HEK293 (cell line): ENCODE results near the gene PPP5C.

ENCODE experiments used
- CTCF ChIA-PET: fragments of 350-600 bp; formaldehyde crosslinking; extraction: SDS; loops from one replicate; lab custom pipeline; 2021; ENCODE audit warnings: antibody characterized with exemption; lab: Yijun Ruan, JAX
- POLR2A ChIA-PET: fragments of 300-600 bp; formaldehyde crosslinking; extraction: SDS; loops from one replicate; lab custom pipeline; 2020; ENCODE audit warnings: antibody characterized with exemption, inconsistent platforms; lab: Yijun Ruan, JAX
- H3K27ac ChIP-seq: fragments of 200-500 bp; sonication (Bioruptor generic); 2 replicates; pipeline ENCODE4 v1.5.1; 2014; ENCODE audit warnings: low read depth, low read length, control low read depth, inconsistent platforms; ENCODE audit errors: extremely low read depth
- H3K36me3 ChIP-seq, 2 experiments: fragments of 200-500 bp in 1 of 2; sonication (Bioruptor generic) in 1 of 2; 1 replicate in 1 of 2; 2 replicates in 1 of 2; pipeline ENCODE4 v1.5.1; 2014 to 2017; ENCODE audit warnings: inconsistent platforms in 2 of 2, low read length in 2 of 2; ENCODE audit not compliant: control insufficient read depth in 2 of 2, insufficient read depth in 1 of 2
- H3K4me1 ChIP-seq: fragments of 200-500 bp; sonication (Bioruptor generic); 2 replicates; pipeline ENCODE4 v1.5.1; 2014; ENCODE audit warnings: mild to moderate bottlenecking, low read length, inconsistent platforms; ENCODE audit not compliant: control insufficient read depth, insufficient read depth
- H3K4me3 ChIP-seq: 2 replicates; pipeline ENCODE4 v1.5.1; 2011; ENCODE audit warnings: low read depth, mild to moderate bottlenecking, control low read depth, low read length, moderate library complexity
- H3K9me3 ChIP-seq: fragments of 200-500 bp; sonication (Bioruptor generic); 2 replicates; pipeline ENCODE4 v1.5.1; 2014; ENCODE audit warnings: low read depth, low read length, inconsistent platforms; ENCODE audit not compliant: control insufficient read depth, insufficient read depth
- BCL11B ChIP-seq: fragments of 450-650 bp; formaldehyde crosslinking; IDR thresholded peaks from 2 replicates; pipeline ENCODE4 v1.5.1; 2016; ENCODE audit warnings: low read depth, missing biosample characterization, missing genetic modification characterization
- EGR2 ChIP-seq: fragments of 450-650 bp; formaldehyde crosslinking; IDR thresholded peaks from 2 replicates; pipeline ENCODE4 v1.5.1; 2016; ENCODE audit warnings: low read depth, missing biosample characterization, missing genetic modification characterization
- GLIS1 ChIP-seq: fragments of 450-650 bp; formaldehyde crosslinking; IDR thresholded peaks from 2 replicates; pipeline ENCODE4 v1.5.1; 2016; ENCODE audit warnings: missing biosample characterization, missing genetic modification characterization
- KLF1 ChIP-seq: fragments of 450-650 bp; formaldehyde crosslinking; IDR thresholded peaks from 2 replicates; pipeline ENCODE4 v1.5.1; 2016; ENCODE audit warnings: missing biosample characterization, missing genetic modification characterization
- KLF10 ChIP-seq: fragments of 450-650 bp; IDR thresholded peaks from 2 replicates; pipeline ENCODE4 v1.5.1; 2018; ENCODE audit warnings: missing biosample characterization, mild to moderate bottlenecking, missing genetic modification characterization
- KLF9 ChIP-seq: fragments of 450-650 bp; formaldehyde crosslinking; IDR thresholded peaks from 2 replicates; pipeline ENCODE4 v1.5.1; 2016; ENCODE audit warnings: missing biosample characterization, missing genetic modification characterization, low read depth
- OSR2 ChIP-seq: fragments of 450-650 bp; formaldehyde crosslinking; IDR thresholded peaks from 2 replicates; pipeline ENCODE4 v1.5.1; 2016; ENCODE audit warnings: missing biosample characterization, missing genetic modification characterization
- SETDB1 ChIP-seq: IDR thresholded peaks from one replicate; pipeline ENCODE4 v1.6.1; 2017; ENCODE audit warnings: mild to moderate bottlenecking, low read length, moderate library complexity, mixed read lengths; ENCODE audit not compliant: insufficient read length
- SP2 ChIP-seq: fragments of 450-650 bp; formaldehyde crosslinking; IDR thresholded peaks from 2 replicates; pipeline ENCODE4 v1.5.1; 2016; ENCODE audit warnings: missing biosample characterization, missing genetic modification characterization
- SP3 ChIP-seq: fragments of 450-650 bp; formaldehyde crosslinking; IDR thresholded peaks from 2 replicates; pipeline ENCODE4 v1.5.1; 2016; ENCODE audit warnings: missing biosample characterization, missing genetic modification characterization
- SP7 ChIP-seq: fragments of 450-650 bp; formaldehyde crosslinking; IDR thresholded peaks from 2 replicates; pipeline ENCODE4 v1.5.1; 2016; ENCODE audit warnings: missing biosample characterization, missing genetic modification characterization
- TRIM28 ChIP-seq: IDR thresholded peaks from 2 replicates; pipeline ENCODE4 v1.6.1; 2011; ENCODE audit warnings: low read length, control low read depth, borderline replicate concordance
- ZBTB17 ChIP-seq: fragments of 450-650 bp; formaldehyde crosslinking; IDR thresholded peaks from 2 replicates; pipeline ENCODE4 v1.5.1; 2016; ENCODE audit warnings: missing biosample characterization, missing genetic modification characterization
- ZNF366 ChIP-seq: fragments of 450-650 bp; formaldehyde crosslinking; conservative IDR thresholded peaks from 2 replicates; pipeline ENCODE4 v1.5.1; 2016; ENCODE audit warnings: missing biosample characterization, missing genetic modification characterization
- ZNF391 ChIP-seq: fragments of 450-650 bp; formaldehyde crosslinking; IDR thresholded peaks from 2 replicates; pipeline ENCODE4 v1.5.1; 2016; ENCODE audit warnings: low read depth, missing biosample characterization, missing genetic modification characterization, borderline replicate concordance
- ZNF777 ChIP-seq: fragments of 450-650 bp; formaldehyde crosslinking; IDR thresholded peaks from 2 replicates; pipeline ENCODE4 v1.5.1; 2017; ENCODE audit warnings: missing biosample characterization, missing genetic modification characterization, borderline replicate concordance
- ZNF843 ChIP-seq: fragments of 450-650 bp; formaldehyde crosslinking; IDR thresholded peaks from 2 replicates; pipeline ENCODE4 v1.5.1; 2016; ENCODE audit warnings: missing biosample characterization, missing genetic modification characterization
- ZXDB ChIP-seq: fragments of 450-650 bp; formaldehyde crosslinking; IDR thresholded peaks from 2 replicates; pipeline ENCODE4 v1.5.1; 2016; ENCODE audit warnings: missing biosample characterization, missing genetic modification characterization
- TF ChIP-seq, protein P1 (sequence below): fragments of 450-650 bp; formaldehyde crosslinking; IDR thresholded peaks from 2 replicates; pipeline ENCODE4 v1.5.1; 2016; ENCODE audit warnings: missing biosample characterization, missing genetic modification characterization
- TF ChIP-seq, protein P2 (sequence below): fragments of 450-650 bp; formaldehyde crosslinking; IDR thresholded peaks from 2 replicates; pipeline ENCODE4 v1.5.1; 2016; ENCODE audit warnings: missing biosample characterization, missing genetic modification characterization
- TF ChIP-seq, protein P3 (sequence below): fragments of 450-650 bp; formaldehyde crosslinking; IDR thresholded peaks from 2 replicates; pipeline ENCODE4 v1.5.1; 2016; ENCODE audit warnings: missing biosample characterization, missing genetic modification characterization
- TF ChIP-seq, protein P4 (sequence below): fragments of 450-650 bp; formaldehyde crosslinking; IDR thresholded peaks from 2 replicates; pipeline ENCODE4 v1.5.1; 2016; ENCODE audit warnings: missing biosample characterization, missing genetic modification characterization
- TF ChIP-seq, protein P5 (sequence below): fragments of 450-650 bp; formaldehyde crosslinking; conservative IDR thresholded peaks from 2 replicates; pipeline ENCODE4 v1.5.1; 2016; ENCODE audit warnings: low read depth, missing biosample characterization, missing genetic modification characterization

PPP5C gene

DNA sequence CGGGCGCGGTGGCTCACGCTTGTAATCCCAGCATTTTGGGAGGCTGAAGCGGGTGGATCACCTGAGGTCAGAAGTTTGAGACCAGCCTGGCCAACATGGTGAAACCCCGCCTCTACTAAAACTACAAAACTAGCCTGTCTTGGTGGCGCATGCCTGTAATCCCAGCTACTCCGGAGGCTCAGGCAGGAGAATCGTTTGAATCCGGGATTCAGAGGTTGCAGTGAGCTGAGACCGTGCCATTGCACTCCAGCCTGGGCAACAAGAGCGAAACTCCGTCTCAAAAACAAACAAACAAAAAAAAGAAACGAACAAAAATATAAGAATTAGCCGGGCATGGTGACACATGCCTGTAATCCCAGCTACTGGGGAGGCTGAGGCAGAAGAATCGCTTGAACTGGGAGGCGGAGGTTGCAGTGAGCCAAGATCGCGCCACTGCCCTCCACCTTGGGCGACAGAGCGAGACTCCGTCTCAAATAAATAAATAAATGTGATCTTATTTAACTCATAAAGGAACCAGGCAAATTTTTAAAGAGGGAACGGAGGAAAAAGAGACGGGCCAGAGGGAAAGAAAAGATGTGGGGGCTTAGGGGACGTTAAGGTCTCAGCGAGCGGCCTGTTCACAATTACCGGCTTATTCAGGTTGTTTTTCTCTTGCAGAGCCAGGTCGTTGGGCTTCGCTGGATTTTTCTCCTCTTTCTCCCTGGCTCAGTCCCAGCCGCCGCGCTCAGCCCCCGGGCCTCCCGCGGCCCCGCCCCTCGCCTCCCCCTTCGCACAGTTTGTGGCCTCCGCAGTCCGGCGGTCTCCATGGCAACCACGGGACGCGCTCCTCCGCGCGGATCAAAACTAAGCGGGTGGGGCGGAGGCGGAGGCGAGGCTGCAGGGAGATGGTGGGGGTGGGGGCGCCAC lies 69.2 kb downstream of the PPP5C start (continued):
- TF ChIP-seq, protein P1, sequence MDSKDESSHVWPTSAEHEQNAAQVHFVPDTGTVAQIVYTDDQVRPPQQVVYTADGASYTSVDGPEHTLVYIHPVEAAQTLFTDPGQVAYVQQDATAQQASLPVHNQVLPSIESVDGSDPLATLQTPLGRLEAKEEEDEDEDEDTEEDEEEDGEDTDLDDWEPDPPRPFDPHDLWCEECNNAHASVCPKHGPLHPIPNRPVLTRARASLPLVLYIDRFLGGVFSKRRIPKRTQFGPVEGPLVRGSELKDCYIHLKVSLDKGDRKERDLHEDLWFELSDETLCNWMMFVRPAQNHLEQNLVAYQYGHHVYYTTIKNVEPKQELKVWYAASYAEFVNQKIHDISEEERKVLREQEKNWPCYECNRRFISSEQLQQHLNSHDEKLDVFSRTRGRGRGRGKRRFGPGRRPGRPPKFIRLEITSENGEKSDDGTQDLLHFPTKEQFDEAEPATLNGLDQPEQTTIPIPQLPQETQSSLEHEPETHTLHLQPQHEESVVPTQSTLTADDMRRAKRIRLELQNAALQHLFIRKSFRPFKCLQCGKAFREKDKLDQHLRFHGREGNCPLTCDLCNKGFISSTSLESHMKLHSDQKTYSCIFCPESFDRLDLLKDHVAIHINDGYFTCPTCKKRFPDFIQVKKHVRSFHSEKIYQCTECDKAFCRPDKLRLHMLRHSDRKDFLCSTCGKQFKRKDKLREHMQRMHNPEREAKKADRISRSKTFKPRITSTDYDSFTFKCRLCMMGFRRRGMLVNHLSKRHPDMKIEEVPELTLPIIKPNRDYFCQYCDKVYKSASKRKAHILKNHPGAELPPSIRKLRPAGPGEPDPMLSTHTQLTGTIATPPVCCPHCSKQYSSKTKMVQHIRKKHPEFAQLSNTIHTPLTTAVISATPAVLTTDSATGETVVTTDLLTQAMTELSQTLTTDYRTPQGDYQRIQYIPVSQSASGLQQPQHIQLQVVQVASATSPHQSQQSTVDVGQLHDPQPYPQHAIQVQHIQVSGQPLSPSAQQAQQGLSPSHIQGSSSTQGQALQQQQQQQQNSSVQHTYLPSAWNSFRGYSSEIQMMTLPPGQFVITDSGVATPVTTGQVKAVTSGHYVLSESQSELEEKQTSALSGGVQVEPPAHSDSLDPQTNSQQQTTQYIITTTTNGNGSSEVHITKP (tag by site-specific recombination) = peak; percentile 86
- TF ChIP-seq KLF1 = peak; percentile 67
- TF ChIP-seq, protein P2, sequence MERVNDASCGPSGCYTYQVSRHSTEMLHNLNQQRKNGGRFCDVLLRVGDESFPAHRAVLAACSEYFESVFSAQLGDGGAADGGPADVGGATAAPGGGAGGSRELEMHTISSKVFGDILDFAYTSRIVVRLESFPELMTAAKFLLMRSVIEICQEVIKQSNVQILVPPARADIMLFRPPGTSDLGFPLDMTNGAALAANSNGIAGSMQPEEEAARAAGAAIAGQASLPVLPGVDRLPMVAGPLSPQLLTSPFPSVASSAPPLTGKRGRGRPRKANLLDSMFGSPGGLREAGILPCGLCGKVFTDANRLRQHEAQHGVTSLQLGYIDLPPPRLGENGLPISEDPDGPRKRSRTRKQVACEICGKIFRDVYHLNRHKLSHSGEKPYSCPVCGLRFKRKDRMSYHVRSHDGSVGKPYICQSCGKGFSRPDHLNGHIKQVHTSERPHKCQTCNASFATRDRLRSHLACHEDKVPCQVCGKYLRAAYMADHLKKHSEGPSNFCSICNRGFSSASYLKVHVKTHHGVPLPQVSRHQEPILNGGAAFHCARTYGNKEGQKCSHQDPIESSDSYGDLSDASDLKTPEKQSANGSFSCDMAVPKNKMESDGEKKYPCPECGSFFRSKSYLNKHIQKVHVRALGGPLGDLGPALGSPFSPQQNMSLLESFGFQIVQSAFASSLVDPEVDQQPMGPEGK (tag by site-specific recombination) = peak; percentile 94
- TF ChIP-seq OSR2 (tag by site-specific recombination) = peak; percentile 18; the same call in 1 of the 2 replicates
- peak; percentile 59 for TF ChIP-seq SP2 (tag by site-specific recombination)
- peak; percentile 30; the same call in 1 of the 2 replicates for TF ChIP-seq ZXDB (tag by site-specific recombination)
- peak; percentile 31; the same call in 1 of the 2 replicates for TF ChIP-seq ZNF777
- peak; percentile 45; the same call in 1 of the 2 replicates for TF ChIP-seq SP7
- TF ChIP-seq GLIS1 = peak; percentile 82
- TF ChIP-seq EGR2 (tag by site-specific recombination) = peak; percentile 93
- TF ChIP-seq KLF9 = peak; percentile 88
- peak; percentile 13; the same call in 1 of the 2 replicates for TF ChIP-seq BCL11B (tag by site-specific recombination)
- TF ChIP-seq ZNF366 (tag by site-specific recombination) = peak; percentile 66
- peak; percentile 54 for TF ChIP-seq KLF10
- TF ChIP-seq, protein P3, sequence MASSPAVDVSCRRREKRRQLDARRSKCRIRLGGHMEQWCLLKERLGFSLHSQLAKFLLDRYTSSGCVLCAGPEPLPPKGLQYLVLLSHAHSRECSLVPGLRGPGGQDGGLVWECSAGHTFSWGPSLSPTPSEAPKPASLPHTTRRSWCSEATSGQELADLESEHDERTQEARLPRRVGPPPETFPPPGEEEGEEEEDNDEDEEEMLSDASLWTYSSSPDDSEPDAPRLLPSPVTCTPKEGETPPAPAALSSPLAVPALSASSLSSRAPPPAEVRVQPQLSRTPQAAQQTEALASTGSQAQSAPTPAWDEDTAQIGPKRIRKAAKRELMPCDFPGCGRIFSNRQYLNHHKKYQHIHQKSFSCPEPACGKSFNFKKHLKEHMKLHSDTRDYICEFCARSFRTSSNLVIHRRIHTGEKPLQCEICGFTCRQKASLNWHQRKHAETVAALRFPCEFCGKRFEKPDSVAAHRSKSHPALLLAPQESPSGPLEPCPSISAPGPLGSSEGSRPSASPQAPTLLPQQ (tag by site-specific recombination) = 0 out of 2 replicates have a peak, but pooled peaks have one; percentile 23
- TF ChIP-seq ZNF843 (tag by site-specific recombination) = peak; percentile 34; the same call in 1 of the 2 replicates
- TF ChIP-seq SP3 (tag by site-specific recombination) = peak; percentile 83
- TF ChIP-seq ZBTB17 (tag by site-specific recombination) = peak; percentile 92

DNA sequence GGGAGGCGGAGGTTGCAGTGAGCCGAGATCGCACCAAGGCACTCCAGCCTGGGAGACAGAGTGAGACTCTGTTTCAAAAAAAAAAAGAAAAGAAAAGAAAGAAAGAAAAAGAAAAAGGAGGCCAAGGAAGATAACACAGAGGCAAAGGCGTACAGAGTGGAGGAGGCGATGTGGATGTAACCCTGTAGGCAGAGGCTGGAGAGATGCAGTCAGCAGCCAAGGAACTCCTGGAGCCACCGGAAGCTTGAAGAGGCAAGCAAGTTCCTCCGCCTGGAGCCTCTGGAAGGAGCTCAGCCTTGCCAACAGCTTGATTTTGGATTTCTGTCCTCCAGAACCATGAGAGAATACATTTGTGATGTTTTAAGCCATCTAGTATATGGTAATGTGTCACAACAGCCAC lies 73.2 kb downstream of the PPP5C start:
- peaks cover 9% of the 10 kb centered on the region for H3K4me1 ChIP-seq
- ChIA-PET POLR2A (no interaction called here), CTCF (interaction anchor here (0.7 kb wide), 1 partner anchor 347 kb away, joined by 6 read pairs; no protein-coding TSS in a partner anchor)
- no peaks in the 10 kb centered on the region for H3K36me3 ChIP-seq
- no peaks in the 10 kb centered on the region for H3K9me3 ChIP-seq
- H3K4me3 ChIP-seq = no peak overlapping the region
- no peak overlapping the region for H3K27ac ChIP-seq
- no peak for TF ChIP-seq ZNF366 (tag by site-specific recombination)
- TF ChIP-seq, protein P4, sequence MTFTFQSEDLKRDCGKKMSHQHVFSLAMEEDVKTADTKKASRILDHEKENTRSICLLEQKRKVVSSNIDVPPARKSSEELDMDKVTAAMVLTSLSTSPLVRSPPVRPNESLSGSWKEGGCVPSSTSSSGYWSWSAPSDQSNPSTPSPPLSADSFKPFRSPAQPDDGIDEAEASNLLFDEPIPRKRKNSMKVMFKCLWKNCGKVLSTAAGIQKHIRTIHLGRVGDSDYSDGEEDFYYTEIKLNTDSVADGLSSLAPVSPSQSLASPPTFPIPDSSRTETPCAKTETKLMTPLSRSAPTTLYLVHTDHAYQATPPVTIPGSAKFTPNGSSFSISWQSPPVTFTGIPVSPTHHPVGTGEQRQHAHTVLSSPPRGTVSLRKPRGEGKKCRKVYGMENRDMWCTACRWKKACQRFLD (tag by site-specific recombination) = no peak
- TF ChIP-seq, protein P5, sequence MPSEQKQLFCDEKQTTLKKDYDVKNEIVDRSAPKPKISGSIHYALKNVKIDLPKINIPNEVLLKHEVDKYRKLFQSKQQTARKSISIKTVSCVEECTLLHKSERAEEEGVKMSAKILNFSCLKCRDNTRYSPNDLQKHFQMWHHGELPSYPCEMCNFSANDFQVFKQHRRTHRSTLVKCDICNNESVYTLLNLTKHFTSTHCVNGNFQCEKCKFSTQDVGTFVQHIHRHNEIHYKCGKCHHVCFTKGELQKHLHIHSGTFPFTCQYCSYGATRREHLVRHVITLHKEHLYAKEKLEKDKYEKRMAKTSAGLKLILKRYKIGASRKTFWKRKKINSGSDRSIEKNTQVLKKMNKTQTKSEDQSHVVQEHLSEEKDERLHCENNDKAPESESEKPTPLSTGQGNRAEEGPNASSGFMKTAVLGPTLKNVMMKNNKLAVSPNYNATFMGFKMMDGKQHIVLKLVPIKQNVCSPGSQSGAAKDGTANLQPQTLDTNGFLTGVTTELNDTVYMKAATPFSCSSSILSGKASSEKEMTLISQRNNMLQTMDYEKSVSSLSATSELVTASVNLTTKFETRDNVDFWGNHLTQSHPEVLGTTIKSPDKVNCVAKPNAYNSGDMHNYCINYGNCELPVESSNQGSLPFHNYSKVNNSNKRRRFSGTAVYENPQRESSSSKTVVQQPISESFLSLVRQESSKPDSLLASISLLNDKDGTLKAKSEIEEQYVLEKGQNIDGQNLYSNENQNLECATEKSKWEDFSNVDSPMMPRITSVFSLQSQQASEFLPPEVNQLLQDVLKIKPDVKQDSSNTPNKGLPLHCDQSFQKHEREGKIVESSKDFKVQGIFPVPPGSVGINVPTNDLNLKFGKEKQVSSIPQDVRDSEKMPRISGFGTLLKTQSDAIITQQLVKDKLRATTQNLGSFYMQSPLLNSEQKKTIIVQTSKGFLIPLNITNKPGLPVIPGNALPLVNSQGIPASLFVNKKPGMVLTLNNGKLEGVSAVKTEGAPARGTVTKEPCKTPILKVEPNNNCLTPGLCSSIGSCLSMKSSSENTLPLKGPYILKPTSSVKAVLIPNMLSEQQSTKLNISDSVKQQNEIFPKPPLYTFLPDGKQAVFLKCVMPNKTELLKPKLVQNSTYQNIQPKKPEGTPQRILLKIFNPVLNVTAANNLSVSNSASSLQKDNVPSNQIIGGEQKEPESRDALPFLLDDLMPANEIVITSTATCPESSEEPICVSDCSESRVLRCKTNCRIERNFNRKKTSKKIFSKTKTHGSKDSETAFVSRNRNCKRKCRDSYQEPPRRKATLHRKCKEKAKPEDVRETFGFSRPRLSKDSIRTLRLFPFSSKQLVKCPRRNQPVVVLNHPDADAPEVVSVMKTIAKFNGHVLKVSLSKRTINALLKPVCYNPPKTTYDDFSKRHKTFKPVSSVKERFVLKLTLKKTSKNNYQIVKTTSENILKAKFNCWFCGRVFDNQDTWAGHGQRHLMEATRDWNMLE (tag by site-specific recombination) = no peak
- no peak for TF ChIP-seq SP7
- TF ChIP-seq SETDB1 = no peak
- TF ChIP-seq ZNF391 = no peak
- TF ChIP-seq TRIM28 = no peak
